HCT116 (cell line): ENCODE data around the gene OXGR1. TPM values are rescaled to one million over a fixed set of nuclear protein-coding genes. Genes with fewer than 3 reads are reported as not detected.

ENCODE experiments used
- ATAC-seq: fragments of 200-7000 bp; cut with Tn5 transposase; 2 replicates; pipeline ENCODE4 v1.9.1; 2020; ENCODE audit warnings: mild to moderate bottlenecking, moderate library complexity
- BruUV-seq: library from RNA; stranded (reverse); fragments of 400-500 nt; replicated peaks from 2 replicates; lab custom pipeline; 2021; lab: Mats Ljungman, UMichigan
- CTCF ChIA-PET: fragments of 300-600 bp; sonication (Branson Sonifier 250); formaldehyde crosslinking; loops from one replicate; lab custom pipeline; 2021; ENCODE audit warnings: antibody characterized with exemption; lab: Charles Lee
- POLR2A ChIA-PET: fragments of 300-600, 350-600 bp; sonication (Branson Sonifier 250); formaldehyde crosslinking; loops from one replicate; lab custom pipeline; 2021; ENCODE audit warnings: antibody characterized with exemption; lab: Charles Lee
- RAD21 ChIA-PET, 2 experiments: fragments of 300-600 bp; sonication (Branson Sonifier 250); formaldehyde crosslinking; loops; one replicate each; lab custom pipeline; 2023; ENCODE audit warnings: low total read pairs in 2 of 2; ENCODE audit not compliant: uncharacterized antibody in 2 of 2, unreplicated experiment in 2 of 2, low non-redundant PET in 1 of 2; lab: Charles Lee
- DNase-seq: peaks from one replicate; pipeline ENCODE4 v3.0.0-alpha.2; 2010; ENCODE audit warnings: low read depth, low spot score
- H2AFZ ChIP-seq: fragments of 200-600 bp; shearing (Covaris generic), sonication (generic); 2 replicates; pipeline ENCODE4 v1.6.1; 2017; ENCODE audit warnings: low read depth, mixed run types, mixed read lengths, antibody characterized with exemption, low read length; ENCODE audit not compliant: poor library complexity, severe bottlenecking
- H3K27ac ChIP-seq: 2 replicates; pipeline ENCODE4 v1.5.1; 2012; ENCODE audit warnings: low read depth, low read length
- H3K27me3 ChIP-seq: fragments of 200-600 bp; sonication (generic); 2 replicates; pipeline ENCODE4 v1.6.1; 2016; ENCODE audit warnings: mixed run types, low read length, mixed read lengths; ENCODE audit not compliant: insufficient read depth
- H3K36me3 ChIP-seq, 2 experiments: fragments of 200-500 bp in 1 of 2; fragments of 200-600 bp in 1 of 2; sonication (Bioruptor generic) in 1 of 2; sonication (generic) in 1 of 2; 2 replicates each; pipeline versions ENCODE4 v1.5.1 to v1.6.1; 2014 to 2016; ENCODE audit warnings: low read length in 2 of 2, inconsistent platforms in 1 of 2, mixed read lengths in 1 of 2, mixed run types in 1 of 2; ENCODE audit not compliant: insufficient read depth in 2 of 2, control insufficient read depth in 1 of 2
- H3K4me1 ChIP-seq, 2 experiments: fragments of 200-600 bp in 1 of 2; sonication (generic) in 1 of 2; 2 replicates each; pipeline versions ENCODE4 v1.5.1 to v1.6.1; 2012 to 2017; ENCODE audit warnings: low read length in 2 of 2, inconsistent platforms in 1 of 2, mild to moderate bottlenecking in 1 of 2, mixed read lengths in 1 of 2, mixed run types in 1 of 2, moderate library complexity in 1 of 2; ENCODE audit not compliant: insufficient read depth in 2 of 2, control insufficient read depth in 1 of 2
- H3K4me2 ChIP-seq: fragments of 200-600 bp; sonication (generic); 2 replicates; pipeline ENCODE4 v1.6.1; 2017; ENCODE audit warnings: mixed run types, low read length, mixed read lengths
- H3K4me3 ChIP-seq, 2 experiments: fragments of 200-600 bp in 1 of 2; sonication (generic) in 1 of 2; replicated peaks in 1 of 2; 2 replicates each; pipeline ENCODE4 v1.5.1; 2011 to 2016; ENCODE audit warnings: low read length in 2 of 2, control low read depth in 1 of 2, low read depth in 1 of 2, mild to moderate bottlenecking in 1 of 2, mixed read lengths in 1 of 2, mixed run types in 1 of 2
- H3K79me2 ChIP-seq: fragments of 200-600 bp; sonication (generic); 2 replicates; pipeline ENCODE4 v1.6.1; 2017; ENCODE audit warnings: mild to moderate bottlenecking, mixed run types, low read length, moderate library complexity, mixed read lengths; ENCODE audit not compliant: insufficient read depth
- H3K9ac ChIP-seq: fragments of 200-600 bp; sonication (generic); 2 replicates; pipeline ENCODE4 v1.6.1; 2016; ENCODE audit warnings: low read length, mixed read lengths
- H3K9me2 ChIP-seq: fragments of 200-600 bp; sonication (generic), shearing (Covaris generic); 2 replicates; pipeline ENCODE4 v1.6.1; 2017; ENCODE audit warnings: mixed run types, mild to moderate bottlenecking, moderate library complexity; ENCODE audit not compliant: insufficient read depth
- H3K9me3 ChIP-seq, 2 experiments: fragments of 200-500 bp in 1 of 2; fragments of 200-600 bp in 1 of 2; sonication (Bioruptor generic) in 1 of 2; sonication (generic) in 1 of 2; 2 replicates each; pipeline ENCODE4 v1.6.1; 2014 to 2017; ENCODE audit warnings: low read length in 2 of 2, mixed read lengths in 2 of 2, inconsistent platforms in 1 of 2, low read depth in 1 of 2, mild to moderate bottlenecking in 1 of 2, mixed run types in 1 of 2, moderate library complexity in 1 of 2; ENCODE audit not compliant: control insufficient read depth in 1 of 2, insufficient read depth in 1 of 2
- H4K20me1 ChIP-seq: fragments of 200-600 bp; sonication (generic), shearing (Covaris generic); 2 replicates; pipeline ENCODE4 v1.6.1; 2017; ENCODE audit warnings: mixed run types, mild to moderate bottlenecking, moderate library complexity; ENCODE audit not compliant: insufficient read depth
- POLR2A ChIP-seq: IDR thresholded peaks from 2 replicates; pipeline ENCODE4 v1.7.0; 2011; ENCODE audit warnings: borderline replicate concordance; ENCODE audit not compliant: insufficient read depth, insufficient read length; ENCODE audit errors: extremely low read depth
- RAD21 ChIP-seq: IDR thresholded peaks from 2 replicates; pipeline ENCODE4 v1.6.1; 2012; ENCODE audit warnings: low read depth, mild to moderate bottlenecking
- intact Hi-C: fragments of 100-400 bp; cut with micrococcal nuclease; formaldehyde crosslinking; loops from 2 replicates; pipeline ENCODE4 v1.10.0; 2022
- total RNA-seq: library from RNA; stranded (reverse); gene quantifications from one replicate; pipeline ENCODE4 v1.2.1, GENCODE V29; 2021; ENCODE audit not compliant: unreplicated experiment
- TF ChIP-seq, protein P1 (sequence below), 3 experiments: fragments of 200-600 bp in 1 of 3; sonication (generic) in 1 of 3; IDR thresholded peaks in 2 of 3; conservative IDR thresholded peaks in 1 of 3; 2 replicates each; pipeline ENCODE4 v1.5.1; 2012 to 2017; ENCODE audit warnings: low read depth in 2 of 3, low read length in 2 of 3, antibody characterized with exemption in 1 of 3, borderline replicate concordance in 1 of 3, control low read depth in 1 of 3, mild to moderate bottlenecking in 1 of 3, mixed read lengths in 1 of 3, mixed run types in 1 of 3, moderate library complexity in 1 of 3; ENCODE audit not compliant: insufficient read depth in 1 of 3
- TF ChIP-seq, protein P2 (sequence below): IDR thresholded peaks from 2 replicates; pipeline ENCODE4 v1.6.1; 2012; ENCODE audit warnings: low read depth

Gene OXGR1
- total RNA-seq, 1 experiment from 2014 or later, result not detected

DNA sequence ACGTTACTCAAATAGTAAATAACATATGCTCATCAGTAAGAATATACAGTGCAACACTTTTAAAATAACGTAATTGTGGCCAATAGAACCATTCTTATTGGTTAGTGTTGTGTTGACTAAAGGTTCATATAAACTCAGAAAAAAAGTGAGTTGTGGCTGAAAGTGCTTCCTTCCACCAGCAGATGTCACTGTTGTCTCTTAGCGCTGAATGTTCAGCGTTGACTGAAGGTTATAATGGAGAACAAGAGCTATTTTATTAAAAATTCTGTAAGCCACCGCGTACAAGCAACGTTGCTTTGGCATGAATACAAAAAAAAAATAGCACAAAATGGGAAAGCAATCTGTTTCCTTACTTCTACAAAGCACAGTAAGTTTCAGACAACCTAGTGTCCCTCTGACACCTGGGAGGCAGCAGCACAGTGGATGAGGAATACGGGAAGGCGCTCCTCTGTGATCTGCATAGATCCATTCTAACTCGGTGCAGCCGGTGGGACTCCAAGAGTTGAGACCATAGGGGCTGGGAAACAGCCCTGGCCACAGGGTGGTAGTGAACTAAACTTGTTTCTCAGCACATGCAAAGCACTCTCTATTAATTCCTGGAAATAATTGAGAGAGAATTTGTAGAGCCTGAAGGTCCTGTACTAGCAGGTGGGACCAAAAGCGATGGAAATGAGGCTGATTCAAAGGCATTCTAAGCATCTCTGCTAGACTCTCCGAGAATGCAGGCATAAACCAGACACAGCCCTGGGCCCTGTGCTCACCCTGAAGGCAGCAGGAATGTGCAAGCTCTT is 23.9 kb upstream of the OXGR1 start:
- ChIA-PET RAD21 (interaction anchor here in 1 of 2 experiments (1.5 kb wide), 1 partner anchor 340 kb away, joined by 3 read pairs; no protein-coding TSS in a partner anchor), CTCF (interaction anchor here (0.6 to 2.0 kb wide), 24 partner anchors 9 to 791 kb away, joined by 3 to 13 read pairs (median 4); no protein-coding TSS in a partner anchor)
- peak; percentile 52 for DNase-seq
- Histone ChIP-seq H3K9me3 (no peaks in the 10 kb centered on the region), H3K4me2 (peak overlapping the region; percentile 33), H3K27me3 (no peaks in the 10 kb centered on the region), H3K79me2 (no peaks in the 10 kb centered on the region)
- TF ChIP-seq POLR2A (no peak), RAD21 (peak; percentile 82)
- TF ChIP-seq, protein P1, sequence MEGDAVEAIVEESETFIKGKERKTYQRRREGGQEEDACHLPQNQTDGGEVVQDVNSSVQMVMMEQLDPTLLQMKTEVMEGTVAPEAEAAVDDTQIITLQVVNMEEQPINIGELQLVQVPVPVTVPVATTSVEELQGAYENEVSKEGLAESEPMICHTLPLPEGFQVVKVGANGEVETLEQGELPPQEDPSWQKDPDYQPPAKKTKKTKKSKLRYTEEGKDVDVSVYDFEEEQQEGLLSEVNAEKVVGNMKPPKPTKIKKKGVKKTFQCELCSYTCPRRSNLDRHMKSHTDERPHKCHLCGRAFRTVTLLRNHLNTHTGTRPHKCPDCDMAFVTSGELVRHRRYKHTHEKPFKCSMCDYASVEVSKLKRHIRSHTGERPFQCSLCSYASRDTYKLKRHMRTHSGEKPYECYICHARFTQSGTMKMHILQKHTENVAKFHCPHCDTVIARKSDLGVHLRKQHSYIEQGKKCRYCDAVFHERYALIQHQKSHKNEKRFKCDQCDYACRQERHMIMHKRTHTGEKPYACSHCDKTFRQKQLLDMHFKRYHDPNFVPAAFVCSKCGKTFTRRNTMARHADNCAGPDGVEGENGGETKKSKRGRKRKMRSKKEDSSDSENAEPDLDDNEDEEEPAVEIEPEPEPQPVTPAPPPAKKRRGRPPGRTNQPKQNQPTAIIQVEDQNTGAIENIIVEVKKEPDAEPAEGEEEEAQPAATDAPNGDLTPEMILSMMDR (IDR thresholded peaks at IDR 0.05 in 2 of 3, conservative IDR thresholded peaks at IDR 0.05 in 1 of 3; ENCODE audit: borderline replicate concordance in 1 of 3, insufficient read depth in 1 of 3, low read depth in 2 of 3, low read length in 2 of 3), result peak; percentile 62 to 92 (median 88); a peak in 5 of 6 replicates
- TF ChIP-seq, protein P2, sequence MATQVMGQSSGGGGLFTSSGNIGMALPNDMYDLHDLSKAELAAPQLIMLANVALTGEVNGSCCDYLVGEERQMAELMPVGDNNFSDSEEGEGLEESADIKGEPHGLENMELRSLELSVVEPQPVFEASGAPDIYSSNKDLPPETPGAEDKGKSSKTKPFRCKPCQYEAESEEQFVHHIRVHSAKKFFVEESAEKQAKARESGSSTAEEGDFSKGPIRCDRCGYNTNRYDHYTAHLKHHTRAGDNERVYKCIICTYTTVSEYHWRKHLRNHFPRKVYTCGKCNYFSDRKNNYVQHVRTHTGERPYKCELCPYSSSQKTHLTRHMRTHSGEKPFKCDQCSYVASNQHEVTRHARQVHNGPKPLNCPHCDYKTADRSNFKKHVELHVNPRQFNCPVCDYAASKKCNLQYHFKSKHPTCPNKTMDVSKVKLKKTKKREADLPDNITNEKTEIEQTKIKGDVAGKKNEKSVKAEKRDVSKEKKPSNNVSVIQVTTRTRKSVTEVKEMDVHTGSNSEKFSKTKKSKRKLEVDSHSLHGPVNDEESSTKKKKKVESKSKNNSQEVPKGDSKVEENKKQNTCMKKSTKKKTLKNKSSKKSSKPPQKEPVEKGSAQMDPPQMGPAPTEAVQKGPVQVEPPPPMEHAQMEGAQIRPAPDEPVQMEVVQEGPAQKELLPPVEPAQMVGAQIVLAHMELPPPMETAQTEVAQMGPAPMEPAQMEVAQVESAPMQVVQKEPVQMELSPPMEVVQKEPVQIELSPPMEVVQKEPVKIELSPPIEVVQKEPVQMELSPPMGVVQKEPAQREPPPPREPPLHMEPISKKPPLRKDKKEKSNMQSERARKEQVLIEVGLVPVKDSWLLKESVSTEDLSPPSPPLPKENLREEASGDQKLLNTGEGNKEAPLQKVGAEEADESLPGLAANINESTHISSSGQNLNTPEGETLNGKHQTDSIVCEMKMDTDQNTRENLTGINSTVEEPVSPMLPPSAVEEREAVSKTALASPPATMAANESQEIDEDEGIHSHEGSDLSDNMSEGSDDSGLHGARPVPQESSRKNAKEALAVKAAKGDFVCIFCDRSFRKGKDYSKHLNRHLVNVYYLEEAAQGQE, result no peak
- TF ChIP-seq, all 23 proteins: peak for 2
- no peaks in the 10 kb centered on the region for H3K9me2 ChIP-seq
- H2AFZ ChIP-seq, result peak overlapping the region; percentile 98
- no peak overlapping the region for H3K9ac ChIP-seq
- POLR2A ChIA-PET, result no interaction called here
- no peak overlapping the region for H3K27ac ChIP-seq
- H3K4me1 ChIP-seq, result peaks cover 0 to 4% of the 10 kb centered on the region in 2 experiments; a peak in 1 of 4 replicates
- H4K20me1 ChIP-seq, result no peaks in the 10 kb centered on the region
- peak; percentile 95 for ATAC-seq
- BruUV-seq, result no TSS peak
- no peaks in the 10 kb centered on the region for H3K36me3 ChIP-seq
- intact Hi-C loops, result loop anchor here (1.0 to 10.0 kb wide), 3 partner anchors 487 to 782 kb away; no protein-coding TSS in a partner anchor
- H3K4me3 ChIP-seq, result no peak overlapping the region
